ENCODE data around the gene SMARCD3. TPM values are rescaled to one million over a fixed set of nuclear protein-coding genes. Genes with fewer than 3 reads are reported as not detected.

Gene SMARCD3
- total RNA-seq, 2 experiments from 2014 or later = 4.1 to 4.8 TPM

DNA sequence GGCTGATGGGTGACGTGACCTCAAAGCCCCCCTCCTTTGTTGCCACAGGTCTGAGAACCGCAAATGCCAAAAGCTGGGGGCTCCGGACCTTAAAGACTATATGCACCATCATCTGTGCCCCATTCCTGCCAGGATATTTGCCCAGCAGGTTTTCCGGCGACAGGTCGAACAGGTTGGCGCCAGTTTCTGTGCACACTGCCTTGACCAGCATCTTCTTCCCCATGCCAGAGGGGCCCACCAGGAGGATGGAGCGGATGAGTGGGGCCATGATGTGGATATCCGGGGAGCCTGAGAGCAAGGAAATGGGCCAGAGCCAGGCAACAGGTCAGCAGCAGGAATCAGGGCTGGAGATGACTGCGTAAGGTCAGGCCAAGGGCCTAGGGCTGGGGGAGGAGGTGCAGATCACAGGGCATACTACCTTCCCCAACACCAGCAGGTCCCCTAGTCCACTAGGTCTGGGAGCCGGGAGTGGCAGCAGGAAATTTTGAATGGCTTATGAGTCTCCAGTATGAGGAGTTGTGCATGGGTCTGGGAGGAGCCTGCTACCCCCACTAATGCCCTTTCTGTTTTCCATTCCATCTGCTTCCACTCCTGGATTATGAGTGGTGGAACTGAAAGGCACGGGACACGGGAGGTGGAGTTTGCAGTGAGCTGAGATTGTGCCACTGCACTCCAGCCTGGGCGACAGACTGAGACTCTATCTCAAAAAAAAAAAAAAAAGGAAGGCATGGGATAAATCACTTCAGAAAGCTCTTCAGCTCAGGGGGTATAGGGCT, 55.1 kb downstream of the SMARCD3 start:
- no peak overlapping the region for H3K4me3 Mint-ChIP-seq
- peaks cover 3% of the 10 kb centered on the region for H3K4me1 Mint-ChIP-seq
- ChIA-PET POLR2A (interaction anchor here (0.6 kb wide), 1 partner anchor 265 kb away, joined by 3 read pairs; no protein-coding TSS in a partner anchor), CTCF (interaction anchor here (0.6 kb wide), 1 partner anchor 303 kb away, joined by 5 read pairs; no protein-coding TSS in a partner anchor)
- no peaks in the 10 kb centered on the region for H3K9me3 Mint-ChIP-seq (ENCODE audit: low read depth)
- no peak for DNase-seq
- intact Hi-C loops (cut with DNase I, micrococcal nuclease) = no loop called here
- H3K27ac Mint-ChIP-seq = no peak overlapping the region
- no peaks in the 10 kb centered on the region for H3K36me3 Mint-ChIP-seq (ENCODE audit: low read depth)
- ATAC-seq = no peak
- H3K27me3 Mint-ChIP-seq = peaks cover 5% of the 10 kb centered on the region

DNA sequence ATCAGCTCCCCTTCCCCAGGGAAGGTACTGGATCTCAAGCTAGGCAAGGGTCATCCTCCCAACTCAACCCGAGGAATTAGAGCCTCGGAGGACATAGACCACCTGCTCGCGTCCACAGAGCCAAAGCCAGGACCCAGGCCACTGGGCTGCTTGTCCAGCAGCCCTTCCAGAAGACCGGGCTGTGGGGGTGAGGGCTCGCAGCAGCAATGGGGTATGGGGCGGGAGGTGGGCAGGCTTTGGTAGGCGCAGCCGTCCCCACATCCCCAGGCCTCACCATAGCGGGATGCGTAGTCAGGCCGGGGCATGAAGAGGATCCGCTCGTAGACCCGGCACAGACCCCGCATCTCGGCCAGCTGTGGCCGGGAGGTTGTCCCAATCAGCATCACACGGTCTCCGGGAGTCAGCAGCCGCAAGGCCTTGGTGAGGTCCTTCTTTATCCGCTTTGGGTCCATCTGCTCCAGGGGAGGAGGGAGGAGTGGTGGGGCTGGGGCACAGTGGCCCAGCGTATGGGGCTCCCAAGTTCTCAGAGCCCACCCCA, 56.4 kb downstream of the SMARCD3 start:
- ATAC-seq = no peak
- no peak for DNase-seq
- POLR2A ChIA-PET = no interaction called here
- Mint-ChIP-seq H3K27ac (no peak overlapping the region), H3K4me1 (peaks cover 3% of the 10 kb centered on the region), H3K36me3 (ENCODE audit: low read depth) (no peaks in the 10 kb centered on the region), H3K27me3 (peaks cover 5% of the 10 kb centered on the region), H3K9me3 (ENCODE audit: low read depth) (no peaks in the 10 kb centered on the region), H3K4me3 (no peak overlapping the region)
- CTCF ChIA-PET = interaction anchor here (0.9 kb wide), 1 partner anchor 31 kb away, joined by 3 read pairs; no protein-coding TSS in a partner anchor
- intact Hi-C loops (cut with DNase I, micrococcal nuclease) = no loop called here

DNA sequence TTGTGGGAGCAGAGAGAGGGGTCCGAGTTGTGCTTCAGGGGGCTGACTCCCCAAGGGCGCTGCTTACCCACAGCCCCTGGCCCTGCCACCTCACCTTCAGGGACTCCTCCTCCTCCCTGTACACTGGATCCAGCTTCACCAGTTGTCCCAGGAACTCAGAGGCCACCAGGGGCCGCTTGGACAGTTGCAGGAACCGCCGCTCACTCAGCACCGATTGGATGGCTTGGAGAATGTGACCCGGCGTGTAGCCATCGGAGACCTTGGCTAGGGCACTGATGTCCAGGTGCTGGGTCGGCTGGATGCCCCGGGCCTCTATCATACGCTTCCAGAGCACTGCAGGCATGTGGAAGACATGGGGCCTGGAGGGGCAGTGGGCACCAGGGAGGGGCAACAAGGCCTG, 57.0 kb downstream of the SMARCD3 start:
- POLR2A ChIA-PET = no interaction called here
- DNase-seq (no peak), ATAC-seq (no peak)
- Mint-ChIP-seq H3K9me3 (ENCODE audit: low read depth) (no peaks in the 10 kb centered on the region), H3K36me3 (ENCODE audit: low read depth) (no peaks in the 10 kb centered on the region), H3K27ac (no peak overlapping the region), H3K4me1 (peaks cover 3% of the 10 kb centered on the region), H3K4me3 (no peak overlapping the region), H3K27me3 (peaks cover 5% of the 10 kb centered on the region)
- intact Hi-C loops (cut with DNase I, micrococcal nuclease) = no loop called here
- CTCF ChIA-PET = interaction anchor here (0.7 to 0.9 kb wide), 2 partner anchors 32 to 292 kb away, joined by 3 read pairs; no protein-coding TSS in a partner anchor

DNA sequence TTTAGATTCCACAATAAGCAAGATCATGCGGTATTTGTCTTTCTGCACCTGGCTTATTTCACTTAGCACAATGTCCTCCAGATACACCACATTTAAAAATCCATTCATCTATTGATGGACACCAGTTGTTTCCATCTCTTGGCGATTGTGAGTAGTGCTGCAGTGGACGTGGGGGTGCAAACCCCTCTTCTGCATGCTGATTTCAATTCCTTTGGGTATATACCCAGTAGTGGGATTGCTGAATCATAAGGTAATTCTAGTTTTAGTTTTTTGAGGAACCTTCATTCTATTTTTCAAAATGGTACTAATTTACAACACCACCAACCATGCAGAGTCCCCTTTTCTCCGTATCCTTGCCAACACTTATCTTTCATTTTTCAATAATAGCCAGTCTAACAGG, 59.5 kb downstream of the SMARCD3 start:
- Mint-ChIP-seq H3K4me3 (no peak overlapping the region), H3K36me3 (ENCODE audit: low read depth) (no peaks in the 10 kb centered on the region), H3K4me1 (peaks cover under 1% of the 10 kb centered on the region), H3K9me3 (ENCODE audit: low read depth) (no peaks in the 10 kb centered on the region), H3K27ac (peak overlapping the region; percentile 29), H3K27me3 (no peaks in the 10 kb centered on the region)
- no peak for DNase-seq
- POLR2A ChIA-PET = no interaction called here
- CTCF ChIA-PET = no interaction called here
- ATAC-seq = no peak
- intact Hi-C loops (cut with DNase I, micrococcal nuclease) = no loop called here

Other genes starting within 250 kb of the SMARCD3 start
- gene ATG9B, start 224.2 kb downstream of the SMARCD3 start, total RNA-seq = 10 to 100 TPM in 1 of 2 experiments, 1 to 10 TPM in 1; 6.9 to 10.0 TPM
- gene ABCB8, start 220.2 kb downstream of the SMARCD3 start, total RNA-seq = 10 to 100 TPM; 41.9 to 44.5 TPM
- gene ASIC3, start 200.2 kb downstream of the SMARCD3 start, total RNA-seq = 1 to 10 TPM; 5.5 to 6.7 TPM
- 10 to 100 TPM; 12.5 to 16.7 TPM for gene CDK5, start 190.8 kb downstream of the SMARCD3 start, total RNA-seq
- gene SLC4A2, start 189.1 kb downstream of the SMARCD3 start, total RNA-seq = 10 to 100 TPM; 58.7 to 85.0 TPM
- gene FASTK, start 167.9 kb downstream of the SMARCD3 start, total RNA-seq = 10 to 100 TPM; 56.6 to 56.7 TPM
- gene TMUB1, start 165.2 kb downstream of the SMARCD3 start, total RNA-seq = 10 to 100 TPM; 54.0 to 67.7 TPM
- gene AGAP3, start 162.2 kb downstream of the SMARCD3 start, total RNA-seq = 10 to 100 TPM; 29.4 to 33.2 TPM
- gene GBX1, start 81.0 kb downstream of the SMARCD3 start, total RNA-seq = under 1 TPM in 1 of 2 experiments, not detected in 1; 0.16 TPM
- gene ASB10, start 61.4 kb downstream of the SMARCD3 start, total RNA-seq = not detected
- not detected for gene H2BK1, start 38.2 kb downstream of the SMARCD3 start, total RNA-seq
- gene ABCF2, start 21.5 kb downstream of the SMARCD3 start, total RNA-seq = 10 to 100 TPM; 48.4 to 49.0 TPM
- 10 to 100 TPM; 20.7 to 27.3 TPM for gene CHPF2, start 16.2 kb downstream of the SMARCD3 start, total RNA-seq
- gene NUB1, start 93.1 kb upstream of the SMARCD3 start, total RNA-seq = 10 to 100 TPM; 51.4 to 70.4 TPM
- gene WDR86, start 161.3 kb upstream of the SMARCD3 start, total RNA-seq = not detected
- gene CRYGN, start 191.4 kb upstream of the SMARCD3 start, total RNA-seq = under 1 TPM in 1 of 2 experiments, not detected in 1; 0.11 TPM